Choroid plexus epithelial cell (primary cell): ENCODE data around the gene TTLL12.

Experiments
- DNase-seq: peaks from one replicate; pipeline ENCODE4 v3.0.0-alpha.2; 2010; ENCODE audit warnings: low read depth
- H3K4me3 ChIP-seq: 2 replicates; pipeline ENCODE4 v1.5.1; 2011; ENCODE audit warnings: low read depth, mild to moderate bottlenecking, control low read depth, low read length, moderate library complexity
- CTCF ChIP-seq: conservative IDR thresholded peaks from 2 replicates; pipeline ENCODE4 v1.5.1; 2011; ENCODE audit warnings: low read depth, mild to moderate bottlenecking, control low read depth, inconsistent platforms, low read length, moderate library complexity

The TTLL12 gene

GRCh38 chr22:43162412-43163150, 24.4 kb downstream of the TTLL12 start:
- H3K4me3 ChIP-seq: no peak overlapping the region
- TF ChIP-seq CTCF: no peak
- no peak for DNase-seq

- no peak overlapping the region for H3K4me3 ChIP-seq
- DNase-seq: no peak
- TF ChIP-seq CTCF: no peak
These were observed 26.3 kb downstream of the TTLL12 start for GRCh38 chr22:43160497-43161126.

GRCh38 chr22:43159484-43160178, 27.3 kb downstream of the TTLL12 start:
- DNase-seq: peak; percentile 43
- no peak overlapping the region for H3K4me3 ChIP-seq
- peak; percentile 53 for TF ChIP-seq CTCF

GRCh38 chr22:43158778-43159483, 28.0 kb downstream of the TTLL12 start:
- H3K4me3 ChIP-seq: no peak overlapping the region
- DNase-seq: no peak
- TF ChIP-seq CTCF: no peak

- DNase-seq: no peak
- H3K4me3 ChIP-seq: no peak overlapping the region
- no peak for TF ChIP-seq CTCF
These were observed 28.9 kb downstream of the TTLL12 start for GRCh38 chr22:43157874-43158546.

GRCh38 chr22:43156413-43156812, 30.5 kb downstream of the TTLL12 start:
- H3K4me3 ChIP-seq: no peak overlapping the region
- no peak for TF ChIP-seq CTCF
- DNase-seq: no peak
